Liver (tissue), 9 donors: Measurements from ENCODE around the gene PSPN. TPM values are rescaled to one million over a fixed set of nuclear protein-coding genes. Genes with fewer than 3 reads are reported as not detected.
"Not testable (repeated sequence)": the region's sequence is repeated elsewhere in the genome, so short reads cannot be mapped to it uniquely, and the experiment has no call there.

Experiments
- DNase-seq: peaks from one replicate; pipeline ENCODE4 v3.0.0-alpha.2; 2017; ENCODE audit warnings: low spot score
- H3K27ac ChIP-seq, 2 donors: one replicate each; pipeline ENCODE4 v1.7.0; 2013; ENCODE audit warnings: inconsistent platforms in 2 of 2, low read length in 2 of 2, control low read depth in 1 of 2, low read depth in 1 of 2, mild to moderate bottlenecking in 1 of 2
- H3K27me3 ChIP-seq, 4 donors: one replicate each; pipeline versions ENCODE4 v1.6.1 to v1.7.0; 2013; ENCODE audit warnings: low read length in 3 of 4, inconsistent platforms in 1 of 4, mild to moderate bottlenecking in 1 of 4, moderate library complexity in 1 of 4; ENCODE audit not compliant: control insufficient read depth in 4 of 4, insufficient read depth in 4 of 4
- H3K36me3 ChIP-seq, 4 donors: one replicate each; pipeline versions ENCODE4 v1.6.1 to v1.7.0; 2013; ENCODE audit warnings: low read length in 3 of 4, mild to moderate bottlenecking in 3 of 4, low read depth in 1 of 4, moderate library complexity in 1 of 4; ENCODE audit not compliant: control insufficient read depth in 4 of 4, insufficient read depth in 3 of 4
- H3K4me1 ChIP-seq, 4 donors: one replicate each; pipeline versions ENCODE4 v1.6.1 to v1.7.0; 2013; ENCODE audit warnings: low read length in 3 of 4, mild to moderate bottlenecking in 3 of 4, moderate library complexity in 1 of 4; ENCODE audit not compliant: control insufficient read depth in 4 of 4, insufficient read depth in 4 of 4
- H3K4me3 ChIP-seq, 3 donors: one replicate each; pipeline versions ENCODE4 v1.6.1 to v1.7.0; 2013; ENCODE audit warnings: low read length in 3 of 3, control low read depth in 1 of 3, low read depth in 1 of 3, mild to moderate bottlenecking in 1 of 3
- H3K9ac ChIP-seq, 2 donors: one replicate each; pipeline ENCODE4 v1.7.0; 2013; ENCODE audit warnings: low read length in 2 of 2, mild to moderate bottlenecking in 2 of 2, moderate library complexity in 2 of 2, control low read depth in 1 of 2, low read depth in 1 of 2
- H3K9me3 ChIP-seq, 4 donors: one replicate each; pipeline versions ENCODE4 v1.6.1 to v1.7.0; 2013; ENCODE audit warnings: low read length in 3 of 4; ENCODE audit not compliant: control insufficient read depth in 4 of 4
- FOXA1 ChIP-seq: IDR thresholded peaks from 2 replicates; pipeline ENCODE4 v1.6.1; 2016; ENCODE audit warnings: antibody characterized with exemption
- FOXA2 ChIP-seq: IDR thresholded peaks from 2 replicates; pipeline ENCODE4 v1.6.1; 2016; ENCODE audit warnings: antibody characterized with exemption
- GABPA ChIP-seq, 2 donors: IDR thresholded peaks in 1 of 2; conservative IDR thresholded peaks in 1 of 2; 2 replicates each; pipeline ENCODE4 v1.6.1; 2016; ENCODE audit warnings: antibody characterized with exemption in 2 of 2, mild to moderate bottlenecking in 1 of 2, moderate library complexity in 1 of 2
- HNF4A ChIP-seq, 2 donors: conservative IDR thresholded peaks; 2 replicates each; pipeline ENCODE4 v1.6.1; 2016; ENCODE audit warnings: antibody characterized with exemption in 2 of 2, mild to moderate bottlenecking in 2 of 2
- JUND ChIP-seq, 2 donors: IDR thresholded peaks; 2 replicates each; pipeline ENCODE4 v1.6.1; 2016; ENCODE audit warnings: antibody characterized with exemption in 2 of 2
- MAX ChIP-seq: IDR thresholded peaks from 2 replicates; pipeline ENCODE4 v1.6.1; 2016; ENCODE audit warnings: antibody characterized with exemption
- NR2F2 ChIP-seq: IDR thresholded peaks from 2 replicates; pipeline ENCODE4 v1.6.1; 2016; ENCODE audit warnings: antibody characterized with exemption
- RXRA ChIP-seq, 2 donors: IDR thresholded peaks; 2 replicates each; pipeline ENCODE4 v1.6.1; 2017 to 2018; ENCODE audit warnings: antibody characterized with exemption in 2 of 2, mild to moderate bottlenecking in 1 of 2
- SP1 ChIP-seq: IDR thresholded peaks from 2 replicates; pipeline ENCODE4 v1.6.1; 2018; ENCODE audit warnings: antibody characterized with exemption, mild to moderate bottlenecking
- TAF1 ChIP-seq: conservative IDR thresholded peaks from 2 replicates; pipeline ENCODE4 v1.6.1; 2016; ENCODE audit warnings: antibody characterized with exemption, mild to moderate bottlenecking
- YY1 ChIP-seq: IDR thresholded peaks from 2 replicates; pipeline ENCODE4 v1.6.1; 2016; ENCODE audit warnings: antibody characterized with exemption, mild to moderate bottlenecking
- WGBS: extraction: QIAGEN DNeasy Blood & Tissue Kit; methylation state at CpG from one replicate; pipeline ENCODE4 v1.1.7; 2013; 5-methylcytosine and 5-hydroxymethylcytosine counted together
- polyA plus RNA-seq, 2 donors: library from polyadenylated mRNA; stranded (reverse) in 1 of 2; unstranded in 1 of 2; fragments of 200-250 nt in 1 of 2; fragments of >200 nt in 1 of 2; fragmentation: Nextera tagmentation in 1 of 2; extraction: Ambion mirVana in 1 of 2; gene quantifications; one replicate each; pipeline versions ENCODE4 v1.2.1 to v1.2.3, GENCODE V29; 2013 to 2015
- total RNA-seq, 2 donors: library from RNA; depleted of rRNA; stranded (reverse); fragments of >200 nt; gene quantifications; one replicate each; pipeline ENCODE4 v1.2.3, GENCODE V29; 2014
- TF ChIP-seq, protein P1 (sequence below): fragments of 150-350 bp; IDR thresholded peaks from 2 replicates; pipeline ENCODE4 v1.5.1; 2017; ENCODE audit warnings: improper control_type of control experiment, low read depth, low read length; ENCODE audit not compliant: missing input control
- TF ChIP-seq, protein P2 (sequence below): IDR thresholded peaks from 2 replicates; pipeline ENCODE4 v1.6.1; 2016; ENCODE audit warnings: antibody characterized with exemption
- donor health status: healthy.
- donor health status: healthy.
- donor health status: healthy.
- donor health status: healthy.
- donor health status: healthy.

The PSPN gene
- total and polyA plus RNA-seq, 4 donors, result 0.51 to 0.75 (median 0.62) TPM

GRCh38 chr19:6402837-6403608, 27.3 kb upstream of the PSPN start:
- Histone ChIP-seq H3K36me3 (no peaks in the 10 kb centered on the region), H3K27ac (no peak overlapping the region), H3K4me1 (peaks cover 0 to 2% (median under 1%) of the 10 kb centered on the region in 4 donors), H3K9me3 (no peaks in the 10 kb centered on the region), H3K9ac (no peak overlapping the region), H3K4me3 (no peak overlapping the region), H3K27me3 (no peaks in the 10 kb centered on the region)
- TF ChIP-seq HNF4A (conservative IDR thresholded peaks at IDR 0.05) (peak; percentile 11 to 43), SP1 (no peak), NR2F2 (peak; percentile 22)
- no peak for DNase-seq
- WGBS, result 54% methylated on average over 22 of the region's 22 CpGs

DNA sequence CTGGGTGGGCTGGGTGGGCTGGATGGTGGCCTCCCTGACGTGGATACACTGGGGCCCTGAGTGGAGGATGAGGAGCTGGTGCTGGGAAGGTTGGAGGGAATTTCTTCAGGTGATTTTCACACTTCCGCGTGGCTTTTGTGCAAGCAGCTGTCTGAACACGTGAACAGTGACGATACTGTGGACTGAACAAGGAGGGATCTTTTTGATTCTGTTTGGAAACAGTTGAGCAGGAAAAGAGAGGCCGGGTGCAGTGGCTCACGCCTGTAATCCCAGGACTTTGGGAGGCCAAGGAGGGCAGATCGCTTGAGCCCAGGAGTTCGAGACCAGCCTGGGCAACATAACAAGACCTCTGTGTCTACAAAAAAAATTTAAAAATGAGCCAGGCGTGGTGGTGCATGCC, 26.3 kb upstream of the PSPN start:
- no peak overlapping the region for H3K27ac ChIP-seq
- TF ChIP-seq SP1 (no peak), YY1 (no peak), TAF1 (no peak), JUND (IDR thresholded peaks at IDR 0.05) (no peak), RXRA (IDR thresholded peaks at IDR 0.05) (no peak), FOXA1 (no peak), MAX (no peak), FOXA2 (no peak), GABPA (IDR thresholded peaks at IDR 0.05 in 1 of 2, conservative IDR thresholded peaks at IDR 0.05 in 1 of 2) (no peak)
- TF ChIP-seq, protein P1, sequence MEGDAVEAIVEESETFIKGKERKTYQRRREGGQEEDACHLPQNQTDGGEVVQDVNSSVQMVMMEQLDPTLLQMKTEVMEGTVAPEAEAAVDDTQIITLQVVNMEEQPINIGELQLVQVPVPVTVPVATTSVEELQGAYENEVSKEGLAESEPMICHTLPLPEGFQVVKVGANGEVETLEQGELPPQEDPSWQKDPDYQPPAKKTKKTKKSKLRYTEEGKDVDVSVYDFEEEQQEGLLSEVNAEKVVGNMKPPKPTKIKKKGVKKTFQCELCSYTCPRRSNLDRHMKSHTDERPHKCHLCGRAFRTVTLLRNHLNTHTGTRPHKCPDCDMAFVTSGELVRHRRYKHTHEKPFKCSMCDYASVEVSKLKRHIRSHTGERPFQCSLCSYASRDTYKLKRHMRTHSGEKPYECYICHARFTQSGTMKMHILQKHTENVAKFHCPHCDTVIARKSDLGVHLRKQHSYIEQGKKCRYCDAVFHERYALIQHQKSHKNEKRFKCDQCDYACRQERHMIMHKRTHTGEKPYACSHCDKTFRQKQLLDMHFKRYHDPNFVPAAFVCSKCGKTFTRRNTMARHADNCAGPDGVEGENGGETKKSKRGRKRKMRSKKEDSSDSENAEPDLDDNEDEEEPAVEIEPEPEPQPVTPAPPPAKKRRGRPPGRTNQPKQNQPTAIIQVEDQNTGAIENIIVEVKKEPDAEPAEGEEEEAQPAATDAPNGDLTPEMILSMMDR, result no peak
- TF ChIP-seq, protein P2, sequence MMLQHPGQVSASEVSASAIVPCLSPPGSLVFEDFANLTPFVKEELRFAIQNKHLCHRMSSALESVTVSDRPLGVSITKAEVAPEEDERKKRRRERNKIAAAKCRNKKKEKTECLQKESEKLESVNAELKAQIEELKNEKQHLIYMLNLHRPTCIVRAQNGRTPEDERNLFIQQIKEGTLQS, result no peak
- no peak for DNase-seq
- H3K9ac ChIP-seq, result no peak overlapping the region
- H3K36me3 ChIP-seq, result no peaks in the 10 kb centered on the region
- H3K4me1 ChIP-seq, result peaks cover 0 to 2% (median under 1%) of the 10 kb centered on the region in 4 donors
- no peaks in the 10 kb centered on the region for H3K27me3 ChIP-seq
- H3K9me3 ChIP-seq, result no peaks in the 10 kb centered on the region
- no peak overlapping the region for H3K4me3 ChIP-seq
- WGBS, result 85% methylated on average over 10 of the region's 10 CpGs

GRCh38 chr19:6400062-6400944, 24.6 kb upstream of the PSPN start:
- H3K27me3 ChIP-seq, H3K4me1 ChIP-seq, DNase-seq, H3K4me3 ChIP-seq, H3K9me3 ChIP-seq, H3K9ac ChIP-seq, H3K27ac ChIP-seq, H3K36me3 ChIP-seq: not testable (repeated sequence)
- WGBS, result 95% methylated on average over 23 of the region's 23 CpGs
